GM21786 (cell line): ENCODE data around the gene CLSTN2.

Source experiments
- ATAC-seq: cut with Tn5 transposase; IDR thresholded peaks from one replicate; pipeline ENCODE4 v1.9.1; 2021; ENCODE audit not compliant: unreplicated experiment

CLSTN2 gene

GRCh38 chr3:140178482-140178881 lies 243.5 kb downstream of the CLSTN2 start:
- ATAC-seq: no peak

GRCh38 chr3:140180603-140181002 lies 245.6 kb downstream of the CLSTN2 start:
- no peak for ATAC-seq

GRCh38 chr3:140185375-140185774 lies 250.4 kb downstream of the CLSTN2 start:
- no peak for ATAC-seq

GRCh38 chr3:140186421-140186920 lies 251.5 kb downstream of the CLSTN2 start:
- ATAC-seq: no peak

GRCh38 chr3:140187028-140187427 lies 252.0 kb downstream of the CLSTN2 start:
- ATAC-seq: no peak

GRCh38 chr3:140187656-140188221 lies 252.8 kb downstream of the CLSTN2 start:
- ATAC-seq: no peak

- ATAC-seq: no peak
These were observed 253.3 kb downstream of the CLSTN2 start for GRCh38 chr3:140188285-140188684.

DNA sequence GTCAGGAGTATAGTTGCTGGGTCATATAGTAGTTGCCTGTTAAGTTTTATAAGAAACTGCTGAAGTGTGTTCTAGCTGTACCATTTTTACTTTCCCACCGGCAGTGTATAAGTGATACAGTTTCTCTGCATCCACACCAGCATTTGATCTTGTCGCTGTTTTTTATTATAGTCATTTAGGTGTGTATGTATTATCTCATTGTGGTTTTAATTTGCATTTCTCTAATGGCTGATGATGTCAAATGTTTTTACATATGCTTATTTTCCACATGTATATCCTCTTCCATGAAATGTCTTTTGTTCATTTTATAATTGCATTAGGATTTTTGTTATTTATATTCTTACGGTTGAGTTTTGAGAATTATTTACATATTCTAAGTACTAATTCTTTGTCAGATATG lies 254.3 kb downstream of the CLSTN2 start:
- ATAC-seq: no peak

DNA sequence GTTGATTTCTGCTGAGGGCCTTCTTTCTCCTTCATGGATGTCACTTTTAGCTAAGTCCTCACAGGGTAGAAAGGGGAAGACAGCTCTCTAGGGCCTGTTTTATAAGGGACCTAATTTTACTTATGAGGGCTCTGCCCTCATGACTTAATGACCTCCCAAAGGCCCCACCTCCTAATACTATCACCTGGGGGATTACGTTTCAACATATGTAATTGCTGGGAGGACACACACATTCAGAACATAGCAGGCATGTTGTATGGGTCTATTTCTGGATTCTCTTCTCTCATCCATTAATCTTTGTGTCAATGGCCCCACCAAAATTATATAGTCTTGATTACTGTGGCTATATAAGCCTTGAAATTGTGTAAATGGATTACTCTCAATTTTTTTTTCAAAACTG lies 255.0 kb downstream of the CLSTN2 start:
- no peak for ATAC-seq

- ATAC-seq: no peak
These were observed 262.0 kb downstream of the CLSTN2 start for GRCh38 chr3:140196970-140197369.

DNA sequence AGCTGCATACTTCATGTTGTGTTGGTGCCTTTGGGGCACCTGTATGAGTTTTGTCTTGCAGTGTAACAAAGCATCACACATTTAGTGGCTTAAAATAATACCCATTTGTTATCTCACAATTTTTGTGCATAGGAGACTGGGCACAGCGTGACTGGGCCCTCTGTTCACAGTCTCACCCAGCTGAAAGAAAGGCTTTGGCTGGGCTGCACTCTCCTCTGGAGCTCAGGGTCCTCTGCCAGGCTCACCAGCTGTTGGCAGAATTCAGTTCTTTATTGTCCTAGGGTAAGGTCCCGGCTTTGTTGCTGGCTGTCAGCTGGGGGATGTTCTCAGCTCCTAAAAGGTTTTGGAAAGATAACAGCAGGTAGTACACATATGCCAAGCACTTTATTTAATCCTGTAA lies 263.3 kb downstream of the CLSTN2 start:
- no peak for ATAC-seq

DNA sequence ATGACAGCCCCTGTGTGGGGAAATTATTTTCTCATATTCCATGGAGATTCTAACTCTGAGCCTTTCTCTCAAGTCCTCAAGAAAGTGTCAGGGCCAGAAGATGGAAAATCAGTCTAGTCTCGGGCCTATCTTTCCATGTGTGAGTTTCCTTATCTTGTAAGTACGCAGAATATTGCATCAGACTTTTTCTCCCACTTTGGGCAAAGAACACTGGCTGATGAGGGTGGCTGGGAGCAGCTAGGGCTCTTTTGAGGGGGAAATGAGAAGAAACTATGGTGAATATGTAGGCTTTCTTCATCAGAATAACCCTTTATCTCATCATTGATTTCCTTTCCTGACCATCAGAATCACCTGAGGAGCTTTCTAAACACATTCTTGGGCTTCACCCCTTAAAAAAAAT lies 264.0 kb downstream of the CLSTN2 start:
- ATAC-seq: no peak

DNA sequence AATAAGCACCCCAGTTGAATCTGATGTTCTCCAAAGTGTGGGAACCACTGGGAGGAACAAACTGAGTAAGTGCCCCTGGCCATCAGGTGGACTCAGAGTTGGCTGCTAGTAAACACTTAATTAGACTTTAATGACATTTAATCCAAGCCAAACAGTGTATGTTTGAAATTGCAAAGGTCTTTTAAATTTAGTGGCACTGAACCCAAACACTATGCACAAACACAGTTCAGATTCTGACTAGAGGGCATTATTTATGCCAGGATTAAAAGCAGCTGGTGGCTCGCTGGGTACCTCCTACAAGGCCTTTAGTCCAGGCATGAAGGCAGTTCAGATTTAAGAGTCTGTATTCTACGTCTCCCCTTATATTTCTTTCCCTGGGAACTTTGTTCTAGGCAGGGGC lies 264.8 kb downstream of the CLSTN2 start:
- no peak for ATAC-seq

GRCh38 chr3:140203510-140203909 lies 268.5 kb downstream of the CLSTN2 start:
- ATAC-seq: no peak

DNA sequence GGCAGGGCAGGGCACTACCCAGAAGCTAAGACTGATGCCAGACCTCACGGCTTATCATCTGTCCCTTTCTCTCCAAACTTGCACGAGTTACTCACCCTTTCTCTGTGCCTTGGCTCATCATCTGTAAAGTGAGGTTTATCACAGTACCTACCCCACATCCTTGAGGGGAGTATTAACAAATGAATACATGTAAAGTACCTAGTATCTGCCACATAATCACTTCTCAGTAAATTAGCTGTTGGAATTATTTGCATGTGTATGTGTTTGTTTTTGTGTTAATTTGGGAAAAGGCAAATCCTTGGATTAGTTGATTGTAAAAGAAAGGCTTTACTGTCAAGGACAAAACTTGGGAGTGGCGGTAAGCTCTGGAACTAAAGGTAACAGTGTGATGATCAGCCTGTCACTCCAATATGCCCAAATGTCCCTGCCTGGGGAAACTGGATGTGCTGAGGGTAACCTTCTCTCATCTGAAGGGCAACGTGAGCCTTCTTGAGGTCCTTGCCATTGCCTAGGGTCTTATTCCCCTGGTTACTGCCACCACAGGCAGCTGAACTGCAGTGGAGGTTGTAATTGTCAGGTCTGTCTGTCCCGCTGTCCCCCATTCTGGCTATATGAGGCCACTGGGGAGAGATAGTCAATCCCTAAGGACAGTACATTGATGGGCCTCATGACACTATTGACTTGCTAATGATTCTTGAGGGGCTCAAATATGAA lies 269.4 kb downstream of the CLSTN2 start:
- no peak for ATAC-seq

- ATAC-seq: no peak
These were observed 270.6 kb downstream of the CLSTN2 start for GRCh38 chr3:140205598-140205997.

DNA sequence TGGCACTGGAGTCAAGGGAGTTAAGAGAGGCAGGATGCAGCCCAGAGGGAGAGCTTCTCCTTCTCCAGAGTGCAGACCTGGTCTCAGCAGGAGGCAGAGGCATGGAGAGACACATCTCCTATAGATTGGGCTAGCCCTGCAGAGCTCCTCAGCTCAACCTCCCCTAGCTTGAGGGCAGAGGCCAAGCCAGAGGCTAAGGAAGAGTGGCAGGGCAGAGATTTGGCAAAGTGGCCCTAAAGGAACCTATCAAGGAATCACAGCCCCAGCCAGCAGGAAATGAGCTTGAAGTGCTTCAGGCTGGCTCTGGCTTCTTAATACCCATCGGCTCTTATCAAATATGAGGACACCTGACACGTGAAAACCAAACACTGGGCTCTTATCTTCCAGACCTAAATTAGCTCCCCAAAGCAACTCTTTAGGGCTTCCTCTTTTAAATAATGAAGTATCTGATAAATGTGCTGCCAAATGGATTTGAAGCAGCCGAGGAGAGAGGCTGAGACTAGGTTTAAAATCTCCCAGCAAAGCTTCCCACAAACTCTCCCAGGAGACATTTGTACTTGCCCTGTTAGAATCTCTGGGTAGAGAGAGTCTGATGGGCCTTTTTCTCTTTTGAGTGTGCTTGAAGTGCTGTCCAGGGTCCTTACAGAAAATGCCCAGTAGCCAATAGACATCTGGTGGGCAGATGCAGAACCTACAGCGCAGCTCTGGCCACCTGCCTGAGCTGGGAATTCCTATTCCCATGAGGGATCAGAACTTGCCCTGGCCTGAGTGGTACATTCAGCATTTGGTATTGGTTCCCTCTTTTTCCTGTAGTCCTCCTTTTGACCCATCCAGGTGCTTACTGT lies 271.4 kb downstream of the CLSTN2 start:
- ATAC-seq: no peak

GRCh38 chr3:140207541-140207940 lies 272.6 kb downstream of the CLSTN2 start:
- ATAC-seq: no peak

- no peak for ATAC-seq
These were observed 281.3 kb downstream of the CLSTN2 start for GRCh38 chr3:140216249-140216648.

DNA sequence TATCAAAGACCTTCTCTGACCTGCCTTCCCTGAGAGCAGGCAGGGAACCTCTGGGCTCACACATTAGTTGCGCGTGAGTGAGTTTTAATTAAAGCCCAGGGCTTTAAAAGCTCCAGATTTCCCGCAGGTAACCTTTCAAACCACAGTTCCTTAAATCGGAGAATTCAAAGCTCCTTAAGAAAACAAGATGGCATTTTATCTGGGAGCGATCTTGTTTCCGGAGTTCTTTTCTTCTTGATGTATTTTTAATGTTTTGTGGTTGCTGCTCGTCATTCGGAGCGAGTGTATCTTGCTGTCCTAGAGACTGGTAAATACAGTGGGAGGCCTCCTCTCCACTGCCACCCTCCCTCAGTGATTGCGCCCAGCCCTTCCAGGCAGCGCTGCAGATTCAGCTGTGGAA lies 284.3 kb downstream of the CLSTN2 start:
- ATAC-seq: no peak

DNA sequence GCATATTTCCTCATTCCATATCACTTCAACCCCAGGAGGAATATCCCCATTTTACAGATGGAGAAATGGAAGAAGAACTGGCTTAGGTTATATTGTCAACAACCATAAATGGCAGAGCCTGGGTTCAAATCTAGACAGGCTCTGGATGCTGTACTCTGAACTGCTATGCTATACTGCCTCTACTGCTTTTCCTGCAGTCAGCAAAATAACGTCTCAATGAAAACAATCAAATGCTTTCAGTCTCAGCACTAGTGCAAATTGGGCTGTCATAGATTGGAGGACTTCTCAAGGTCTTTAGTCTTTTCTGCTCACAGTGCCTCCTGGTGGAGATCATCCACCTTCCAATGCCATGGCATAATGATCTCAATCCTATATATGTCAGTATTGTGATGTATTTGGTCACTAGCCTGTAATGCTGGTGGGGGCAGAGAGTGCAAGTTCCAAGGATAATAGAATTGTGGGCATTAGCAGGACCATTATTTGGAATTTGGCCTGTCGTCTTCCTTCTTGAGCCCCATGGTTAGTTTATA lies 285.0 kb downstream of the CLSTN2 start:
- ATAC-seq: no peak

- no peak for ATAC-seq
These were observed 288.2 kb downstream of the CLSTN2 start for GRCh38 chr3:140223197-140223596.
